Liver (tissue), 9 donors: ENCODE data around the gene MEIS1. TPM values are rescaled to one million over a fixed set of nuclear protein-coding genes. Genes with fewer than 3 reads are reported as not detected.
A peak's percentile ranks its signal among the peaks of the same experiment; 100 is the strongest.

Experiments used
- DNase-seq: peaks from one replicate; pipeline ENCODE4 v3.0.0-alpha.2; 2017; ENCODE audit warnings: low spot score
- H3K27ac ChIP-seq, 2 donors: one replicate each; pipeline ENCODE4 v1.7.0; 2013; ENCODE audit warnings: inconsistent platforms in 2 of 2, low read length in 2 of 2, control low read depth in 1 of 2, low read depth in 1 of 2, mild to moderate bottlenecking in 1 of 2
- H3K27me3 ChIP-seq, 4 donors: one replicate each; pipeline versions ENCODE4 v1.6.1 to v1.7.0; 2013; ENCODE audit warnings: low read length in 3 of 4, inconsistent platforms in 1 of 4, mild to moderate bottlenecking in 1 of 4, moderate library complexity in 1 of 4; ENCODE audit not compliant: control insufficient read depth in 4 of 4, insufficient read depth in 4 of 4
- H3K36me3 ChIP-seq, 4 donors: one replicate each; pipeline versions ENCODE4 v1.6.1 to v1.7.0; 2013; ENCODE audit warnings: low read length in 3 of 4, mild to moderate bottlenecking in 3 of 4, low read depth in 1 of 4, moderate library complexity in 1 of 4; ENCODE audit not compliant: control insufficient read depth in 4 of 4, insufficient read depth in 3 of 4
- H3K4me1 ChIP-seq, 4 donors: one replicate each; pipeline versions ENCODE4 v1.6.1 to v1.7.0; 2013; ENCODE audit warnings: low read length in 3 of 4, mild to moderate bottlenecking in 3 of 4, moderate library complexity in 1 of 4; ENCODE audit not compliant: control insufficient read depth in 4 of 4, insufficient read depth in 4 of 4
- H3K4me3 ChIP-seq, 3 donors: one replicate each; pipeline versions ENCODE4 v1.6.1 to v1.7.0; 2013; ENCODE audit warnings: low read length in 3 of 3, control low read depth in 1 of 3, low read depth in 1 of 3, mild to moderate bottlenecking in 1 of 3
- H3K9ac ChIP-seq, 2 donors: one replicate each; pipeline ENCODE4 v1.7.0; 2013; ENCODE audit warnings: low read length in 2 of 2, mild to moderate bottlenecking in 2 of 2, moderate library complexity in 2 of 2, control low read depth in 1 of 2, low read depth in 1 of 2
- H3K9me3 ChIP-seq, 4 donors: one replicate each; pipeline versions ENCODE4 v1.6.1 to v1.7.0; 2013; ENCODE audit warnings: low read length in 3 of 4; ENCODE audit not compliant: control insufficient read depth in 4 of 4
- ATF3 ChIP-seq: IDR thresholded peaks from 2 replicates; pipeline ENCODE4 v1.6.1; 2016; ENCODE audit warnings: antibody characterized with exemption
- CTCF ChIP-seq: fragments of 150-350 bp; IDR thresholded peaks from 2 replicates; pipeline ENCODE4 v1.5.1; 2017; ENCODE audit warnings: improper control_type of control experiment, low read depth, low read length; ENCODE audit not compliant: missing input control
- EGR1 ChIP-seq, 2 donors: IDR thresholded peaks; 2 replicates each; pipeline ENCODE4 v1.6.1; 2016 to 2018; ENCODE audit warnings: antibody characterized with exemption in 2 of 2, low read depth in 2 of 2
- FOXA1 ChIP-seq: IDR thresholded peaks from 2 replicates; pipeline ENCODE4 v1.6.1; 2016; ENCODE audit warnings: antibody characterized with exemption
- FOXA2 ChIP-seq: IDR thresholded peaks from 2 replicates; pipeline ENCODE4 v1.6.1; 2016; ENCODE audit warnings: antibody characterized with exemption
- HNF4A ChIP-seq, 2 donors: conservative IDR thresholded peaks; 2 replicates each; pipeline ENCODE4 v1.6.1; 2016; ENCODE audit warnings: antibody characterized with exemption in 2 of 2, mild to moderate bottlenecking in 2 of 2
- HNF4G ChIP-seq: IDR thresholded peaks from 2 replicates; pipeline ENCODE4 v1.6.1; 2016; ENCODE audit warnings: antibody characterized with exemption
- JUND ChIP-seq, 2 donors: IDR thresholded peaks; 2 replicates each; pipeline ENCODE4 v1.6.1; 2016; ENCODE audit warnings: antibody characterized with exemption in 2 of 2
- MAX ChIP-seq: IDR thresholded peaks from 2 replicates; pipeline ENCODE4 v1.6.1; 2016; ENCODE audit warnings: antibody characterized with exemption
- NR2F2 ChIP-seq: IDR thresholded peaks from 2 replicates; pipeline ENCODE4 v1.6.1; 2016; ENCODE audit warnings: antibody characterized with exemption
- RAD21 ChIP-seq, 2 donors: IDR thresholded peaks; 2 replicates each; pipeline ENCODE4 v1.6.1; 2016; ENCODE audit warnings: antibody characterized with exemption in 2 of 2, mild to moderate bottlenecking in 2 of 2
- REST ChIP-seq: IDR thresholded peaks from 2 replicates; pipeline ENCODE4 v1.6.1; 2016; ENCODE audit warnings: antibody characterized with exemption, mild to moderate bottlenecking
- RXRA ChIP-seq, 2 donors: IDR thresholded peaks; 2 replicates each; pipeline ENCODE4 v1.6.1; 2017 to 2018; ENCODE audit warnings: antibody characterized with exemption in 2 of 2, mild to moderate bottlenecking in 1 of 2
- TAF1 ChIP-seq: conservative IDR thresholded peaks from 2 replicates; pipeline ENCODE4 v1.6.1; 2016; ENCODE audit warnings: antibody characterized with exemption, mild to moderate bottlenecking
- YY1 ChIP-seq: IDR thresholded peaks from 2 replicates; pipeline ENCODE4 v1.6.1; 2016; ENCODE audit warnings: antibody characterized with exemption, mild to moderate bottlenecking
- ZBTB33 ChIP-seq: IDR thresholded peaks from 2 replicates; pipeline ENCODE4 v1.6.1; 2016; ENCODE audit warnings: antibody characterized with exemption
- polyA plus RNA-seq, 2 donors: library from polyadenylated mRNA; stranded (reverse) in 1 of 2; unstranded in 1 of 2; fragments of 200-250 nt in 1 of 2; fragments of >200 nt in 1 of 2; fragmentation: Nextera tagmentation in 1 of 2; extraction: Ambion mirVana in 1 of 2; gene quantifications; one replicate each; pipeline versions ENCODE4 v1.2.1 to v1.2.3, GENCODE V29; 2013 to 2015
- total RNA-seq, 2 donors: library from RNA; depleted of rRNA; stranded (reverse); fragments of >200 nt; gene quantifications; one replicate each; pipeline ENCODE4 v1.2.3, GENCODE V29; 2014
- donor health status: healthy.
- donor health status: healthy.
- donor health status: healthy.
- donor health status: healthy.
- donor health status: healthy.

The MEIS1 gene
- total and polyA plus RNA-seq, 4 donors: 1.6 to 8.6 (median 5.5) TPM

GRCh38 chr2:66466433-66466832 is 31.5 kb downstream of the MEIS1 start (continued):
- TF ChIP-seq FOXA1 (peak; percentile 8), YY1 (peak; percentile 49), RAD21 (IDR thresholded peaks at IDR 0.05) (no peak)

- no peak for DNase-seq
- H3K4me3 ChIP-seq: no peak overlapping the region
- no peaks in the 10 kb centered on the region for H3K36me3 ChIP-seq
- TF ChIP-seq HNF4G: no peak
- TF ChIP-seq EGR1 (IDR thresholded peaks at IDR 0.05; ENCODE audit: low read depth in 2 of 2): no peak
- no peak for TF ChIP-seq ATF3
- no peak for TF ChIP-seq RAD21 (IDR thresholded peaks at IDR 0.05)
- TF ChIP-seq CTCF: no peak
- TF ChIP-seq MAX: no peak
- no peak for TF ChIP-seq JUND (IDR thresholded peaks at IDR 0.05)
- no peak for TF ChIP-seq NR2F2
- TF ChIP-seq HNF4A (conservative IDR thresholded peaks at IDR 0.05): no peak
- no peak for TF ChIP-seq ZBTB33
- no peak for TF ChIP-seq FOXA1
- no peak for TF ChIP-seq REST
- TF ChIP-seq FOXA2: no peak
- TF ChIP-seq RXRA (IDR thresholded peaks at IDR 0.05): no peak
- no peak for TF ChIP-seq TAF1
- TF ChIP-seq YY1: no peak
- peaks cover 0 to 17% (median 12%) of the 10 kb centered on the region in 4 donors for H3K4me1 ChIP-seq
- no peaks in the 10 kb centered on the region for H3K9me3 ChIP-seq
- no peak overlapping the region for H3K27ac ChIP-seq
- H3K27me3 ChIP-seq: no peaks in the 10 kb centered on the region
- H3K9ac ChIP-seq: no peak overlapping the region
These were observed 32.8 kb downstream of the MEIS1 start for GRCh38 chr2:66467718-66468117.
